GM12878 (cell line): ENCODE results near the gene ARL5C. TPM values are rescaled to one million over a fixed set of nuclear protein-coding genes. Genes with fewer than 3 reads are reported as not detected.

Experiments used
- ATAC-seq: fragments of 200-7000 bp; cut with Tn5 transposase; 3 replicates; pipeline ENCODE4 v1.9.1; 2020; ENCODE audit warnings: mild to moderate bottlenecking, moderate library complexity
- BruUV-seq: library from RNA; stranded (reverse); fragments of 400-500 nt; replicated peaks from 2 replicates; lab custom pipeline; 2021; lab: Mats Ljungman, UMichigan
- CTCF ChIA-PET: fragments of 300-600 bp; sonication (Branson Sonifier 250); formaldehyde crosslinking; extraction: SDS; loops from one replicate; lab custom pipeline; 2021; ENCODE audit warnings: inconsistent platforms; lab: Yijun Ruan, JAX
- POLR2A ChIA-PET: fragments of 350-600 bp; formaldehyde crosslinking; extraction: SDS; loops from one replicate; lab custom pipeline; 2021; ENCODE audit warnings: inconsistent platforms; lab: Charles Lee
- RAD21 ChIA-PET: fragments of 300-600 bp; sonication (Branson Sonifier 250); formaldehyde crosslinking; loops from one replicate; lab custom pipeline; 2023; ENCODE audit warnings: antibody characterized with exemption; ENCODE audit not compliant: unreplicated experiment; lab: Charles Lee
- SMC1A ChIA-PET: fragments of 300-600 bp; sonication (Branson Sonifier 250); formaldehyde crosslinking; loops from one replicate; lab custom pipeline; 2023; ENCODE audit not compliant: unreplicated experiment, uncharacterized antibody; lab: Charles Lee
- DNase-seq: peaks from one replicate; pipeline ENCODE4 v3.0.0-alpha.2; 2011; ENCODE audit warnings: low read depth, low spot score
- FAIRE-seq: peaks from 3 replicates; lab custom pipeline; 2011; peaks lifted over from hg19 to GRCh38; lab: Jason Lieb, UNC
- H2AFZ ChIP-seq: 2 replicates; pipeline ENCODE4 v1.6.0; 2011; ENCODE audit warnings: low read depth, low read length, control low read depth; ENCODE audit not compliant: control insufficient read depth
- H3K27ac ChIP-seq: 2 replicates; pipeline ENCODE4 v1.5.1; 2011; ENCODE audit warnings: control low read depth; ENCODE audit not compliant: control insufficient read depth, insufficient read depth
- H3K27me3 ChIP-seq, 2 experiments: replicated peaks in 1 of 2; 2 replicates each; pipeline versions ENCODE4 v1.6.0 to v1.6.1; 2011; ENCODE audit warnings: low read length in 1 of 2; ENCODE audit not compliant: control insufficient read depth in 2 of 2, insufficient read depth in 2 of 2
- H3K36me3 ChIP-seq, 2 experiments: 2 replicates each; pipeline ENCODE4 v1.5.1; 2011; ENCODE audit warnings: low read length in 1 of 2; ENCODE audit not compliant: control insufficient read depth in 2 of 2, insufficient read depth in 2 of 2
- H3K4me1 ChIP-seq: 2 replicates; pipeline ENCODE4 v1.6.1; 2011; ENCODE audit warnings: mild to moderate bottlenecking, low read length, moderate library complexity, mixed read lengths; ENCODE audit not compliant: control insufficient read depth, insufficient read depth
- H3K4me2 ChIP-seq: 2 replicates; pipeline ENCODE4 v1.6.0; 2011; ENCODE audit warnings: control low read depth; ENCODE audit not compliant: control insufficient read depth, insufficient read depth
- H3K4me3 ChIP-seq: fragments of 200-600 bp; sonication (generic); 2 replicates; pipeline ENCODE4 v1.5.1; 2016
- H3K79me2 ChIP-seq: 2 replicates; pipeline ENCODE4 v1.6.0; 2011; ENCODE audit warnings: low read length; ENCODE audit not compliant: control insufficient read depth, insufficient read depth
- H3K9ac ChIP-seq: 2 replicates; pipeline ENCODE4 v1.8.0; 2011; ENCODE audit warnings: low read length, control low read depth, mixed read lengths; ENCODE audit not compliant: control insufficient read depth, insufficient read depth
- H3K9me3 ChIP-seq: replicated peaks from 3 replicates; pipeline ENCODE4 v1.5.1; 2011; ENCODE audit warnings: mild to moderate bottlenecking, low read length; ENCODE audit not compliant: control insufficient read depth, insufficient read depth
- H4K20me1 ChIP-seq: 2 replicates; pipeline ENCODE4 v1.6.0; 2011; ENCODE audit not compliant: control insufficient read depth, insufficient read depth
- ATF3 ChIP-seq: IDR thresholded peaks from 2 replicates; pipeline ENCODE4 v1.6.1; 2011; ENCODE audit warnings: low read depth, mild to moderate bottlenecking, low read length, moderate library complexity, borderline replicate concordance; ENCODE audit errors: extremely low read depth
- BCL11A ChIP-seq: IDR thresholded peaks from 2 replicates; pipeline ENCODE4 v1.6.1; 2011; ENCODE audit warnings: low read depth, low read length
- BHLHE40 ChIP-seq, 2 experiments: fragments of 450-650 bp in 1 of 2; IDR thresholded peaks; 2 replicates each; pipeline ENCODE4 v1.6.1; 2011 to 2017; ENCODE audit warnings: low read depth in 2 of 2, borderline replicate concordance in 1 of 2, improper control_type of control experiment in 1 of 2, low read length in 1 of 2, mild to moderate bottlenecking in 1 of 2
- ELK1 ChIP-seq: IDR thresholded peaks from 2 replicates; pipeline ENCODE4 v1.6.1; 2012; ENCODE audit warnings: low read depth, low read length, improper control_type of control experiment
- HCFC1 ChIP-seq: fragments of 150-350 bp; IDR thresholded peaks from 2 replicates; pipeline ENCODE4 v1.6.1; 2014; ENCODE audit warnings: low read length
- IRF4 ChIP-seq: IDR thresholded peaks from 2 replicates; pipeline ENCODE4 v1.6.1; 2011; ENCODE audit warnings: low read depth, low read length
- IRF5 ChIP-seq: fragments of 450-650 bp; IDR thresholded peaks from 2 replicates; pipeline ENCODE4 v1.6.1; 2017; ENCODE audit warnings: borderline replicate concordance
- LARP7 ChIP-seq: fragments of 450-650 bp; IDR thresholded peaks from 2 replicates; pipeline ENCODE4 v1.6.1; 2017; ENCODE audit warnings: mild to moderate bottlenecking
- MEF2B ChIP-seq: fragments of 450-650 bp; IDR thresholded peaks from 2 replicates; pipeline ENCODE4 v1.6.1; 2018; ENCODE audit warnings: mild to moderate bottlenecking, moderate library complexity; ENCODE audit not compliant: partially characterized antibody, poor library complexity, severe bottlenecking
- NFYB ChIP-seq: IDR thresholded peaks from 2 replicates; pipeline ENCODE4 v1.6.1; 2011; ENCODE audit warnings: low read depth, mild to moderate bottlenecking, low read length, improper control_type of control experiment, moderate library complexity; ENCODE audit not compliant: insufficient read depth
- RFX5 ChIP-seq: IDR thresholded peaks from 2 replicates; pipeline ENCODE4 v1.6.1; 2011; ENCODE audit warnings: low read depth, low read length, improper control_type of control experiment
- SIN3A ChIP-seq: IDR thresholded peaks from 2 replicates; pipeline ENCODE4 v1.6.1; 2012; ENCODE audit warnings: low read depth, low read length, improper control_type of control experiment
- SRF ChIP-seq, 2 experiments: IDR thresholded peaks; 2 replicates each; pipeline ENCODE4 v1.6.1; 2011; ENCODE audit warnings: low read depth in 2 of 2, low read length in 2 of 2, mild to moderate bottlenecking in 1 of 2, moderate library complexity in 1 of 2
- TARDBP ChIP-seq: IDR thresholded peaks from 2 replicates; pipeline ENCODE4 v1.6.1; 2016; ENCODE audit warnings: borderline replicate concordance
- TCF7 ChIP-seq: IDR thresholded peaks from 2 replicates; pipeline ENCODE4 v1.6.1; 2014; ENCODE audit warnings: antibody characterized with exemption, borderline replicate concordance
- ZNF217 ChIP-seq: fragments of 450-650 bp; IDR thresholded peaks from 2 replicates; pipeline ENCODE4 v1.6.1; 2017; ENCODE audit warnings: antibody characterized with exemption, mild to moderate bottlenecking
- WGBS: methylation state at CpG from one replicate; pipeline ENCODE4 v1.1.6; 2016; ENCODE audit warnings: low lambda C conversion rate; ENCODE audit not compliant: insufficient replicate concordance, insufficient coverage; ENCODE audit errors: missing lambda C conversion rate; 5-methylcytosine and 5-hydroxymethylcytosine counted together
- in situ Hi-C: fragments of 300-500 bp; cut with MboI; formaldehyde crosslinking; loops from 9 replicates; pipeline ENCODE4 v1.14.3; 2018; ENCODE audit warnings: mixed read lengths
- intact Hi-C: fragments of 100-400 bp; cut with micrococcal nuclease; formaldehyde crosslinking; loops from one replicate; pipeline ENCODE4 v1.14.2; 2022; ENCODE audit not compliant: unreplicated experiment
- polyA plus RNA-seq, 11 experiments: library from polyadenylated mRNA; depleted of rRNA in 4 of 11; unstranded in 6 of 11; stranded (reverse) in 5 of 11; fragments of >200 nt; fragmentation: Nextera tagmentation in 4 of 11; fragmentation: Illumina TruSeq in 1 of 11; extraction: Ambion mirVana in 4 of 11; extraction: Trizol in 1 of 11; gene quantifications; 1 replicate in 1 of 11; 2 replicates in 10 of 11; pipeline versions ENCODE4 v1.2.1 to v1.2.3, GENCODE V29; 2011 to 2016; ENCODE audit warnings: inconsistent platforms in 2 of 11, missing spikeins in 2 of 11, low read depth in 1 of 11
- total RNA-seq, 4 experiments: library from RNA; depleted of rRNA in 3 of 4; stranded (reverse); fragments of >200 nt in 3 of 4; fragmentation: Illumina TruSeq in 1 of 4; extraction: Trizol in 1 of 4; gene quantifications; 2 replicates each; pipeline versions ENCODE4 v1.2.1 to v1.2.3, GENCODE V29; 2013 to 2021

The ARL5C gene
- total and polyA plus RNA-seq, 10 of the 15 experiments (the other 5 are each of a cell fraction or from before 2014, with no cell fraction given): not detected

GRCh38 chr17:39126436-39126835 lies 39.5 kb downstream of the ARL5C start (continued):
- TF ChIP-seq MEF2B (no peak), ELK1 (no peak)
- TF ChIP-seq, all 136 proteins: peak for 0

GRCh38 chr17:39125143-39125875 lies 40.7 kb downstream of the ARL5C start:
- no peaks in the 10 kb centered on the region for H3K79me2 ChIP-seq
- TF ChIP-seq HCFC1 (no peak), LARP7 (no peak), TARDBP (no peak), NFYB (no peak), IRF4 (no peak), ZNF217 (no peak), TCF7 (no peak), SIN3A (no peak), BCL11A (no peak), RFX5 (no peak), SRF (IDR thresholded peaks at IDR 0.05; ENCODE audit: low read depth in 2 of 2, low read length in 2 of 2) (no peak), IRF5 (no peak), ATF3 (no peak), BHLHE40 (IDR thresholded peaks at IDR 0.05; ENCODE audit: borderline replicate concordance in 1 of 2, low read depth in 2 of 2, low read length in 1 of 2) (no peak)

More at GRCh38 chr17:39125143-39125875, 40.7 kb downstream of the ARL5C start:
- ChIA-PET SMC1A (interaction anchor here (1.4 kb wide), 1 partner anchor 28 kb away, joined by 5 read pairs; no protein-coding TSS in a partner anchor), POLR2A (interaction anchor here (0.6 kb wide), 2 partner anchors 143 to 682 kb away, joined by 6 read pairs; no protein-coding TSS in a partner anchor), RAD21 (interaction anchor here (1.8 kb wide), 1 partner anchor 142 kb away, joined by 4 read pairs; no protein-coding TSS in a partner anchor), CTCF (interaction anchor here (0.6 to 1.3 kb wide), 2 partner anchors 111 to 530 kb away, joined by 4 to 5 read pairs; no protein-coding TSS in a partner anchor)
- no TSS peak for BruUV-seq
- H3K4me1 ChIP-seq: no peaks in the 10 kb centered on the region
- H3K27ac ChIP-seq: no peak overlapping the region
- no peaks in the 10 kb centered on the region for H3K27me3 ChIP-seq
- H3K36me3 ChIP-seq: no peaks in the 10 kb centered on the region
- FAIRE-seq: no peak
- in situ Hi-C loops (no loop called here), intact Hi-C loops (no loop called here)
- no peak overlapping the region for H3K4me2 ChIP-seq
- no peak overlapping the region for H2AFZ ChIP-seq
- no peak for DNase-seq
- no peaks in the 10 kb centered on the region for H4K20me1 ChIP-seq
- H3K4me3 ChIP-seq: no peak overlapping the region
- ATAC-seq: no peak
- WGBS: 97% methylated on average over 2 of the region's 2 CpGs
- H3K9ac ChIP-seq: no peak overlapping the region
- H3K9me3 ChIP-seq: no peaks in the 10 kb centered on the region
